GM12878 (cell line): ENCODE data around the gene LKAAEAR1. TPM values are rescaled to one million over a fixed set of nuclear protein-coding genes. Genes with fewer than 3 reads are reported as not detected.

ENCODE experiments used
- ATAC-seq: fragments of 200-7000 bp; cut with Tn5 transposase; 3 replicates; pipeline ENCODE4 v1.9.1; 2020; ENCODE audit warnings: mild to moderate bottlenecking, moderate library complexity
- BruUV-seq: library from RNA; stranded (reverse); fragments of 400-500 nt; replicated peaks from 2 replicates; lab custom pipeline; 2021; lab: Mats Ljungman, UMichigan
- CTCF ChIA-PET: fragments of 300-600 bp; sonication (Branson Sonifier 250); formaldehyde crosslinking; extraction: SDS; loops from one replicate; lab custom pipeline; 2021; ENCODE audit warnings: inconsistent platforms; lab: Yijun Ruan, JAX
- POLR2A ChIA-PET: fragments of 350-600 bp; formaldehyde crosslinking; extraction: SDS; loops from one replicate; lab custom pipeline; 2021; ENCODE audit warnings: inconsistent platforms; lab: Charles Lee
- RAD21 ChIA-PET: fragments of 300-600 bp; sonication (Branson Sonifier 250); formaldehyde crosslinking; loops from one replicate; lab custom pipeline; 2023; ENCODE audit warnings: antibody characterized with exemption; ENCODE audit not compliant: unreplicated experiment; lab: Charles Lee
- SMC1A ChIA-PET: fragments of 300-600 bp; sonication (Branson Sonifier 250); formaldehyde crosslinking; loops from one replicate; lab custom pipeline; 2023; ENCODE audit not compliant: unreplicated experiment, uncharacterized antibody; lab: Charles Lee
- DNase-seq: peaks from one replicate; pipeline ENCODE4 v3.0.0-alpha.2; 2011; ENCODE audit warnings: low read depth, low spot score
- FAIRE-seq: peaks from 3 replicates; lab custom pipeline; 2011; peaks lifted over from hg19 to GRCh38; lab: Jason Lieb, UNC
- H2AFZ ChIP-seq: 2 replicates; pipeline ENCODE4 v1.6.0; 2011; ENCODE audit warnings: low read depth, low read length, control low read depth; ENCODE audit not compliant: control insufficient read depth
- H3K27ac ChIP-seq: 2 replicates; pipeline ENCODE4 v1.5.1; 2011; ENCODE audit warnings: control low read depth; ENCODE audit not compliant: control insufficient read depth, insufficient read depth
- H3K27me3 ChIP-seq, 2 experiments: replicated peaks in 1 of 2; 2 replicates each; pipeline versions ENCODE4 v1.6.0 to v1.6.1; 2011; ENCODE audit warnings: low read length in 1 of 2; ENCODE audit not compliant: control insufficient read depth in 2 of 2, insufficient read depth in 2 of 2
- H3K36me3 ChIP-seq, 2 experiments: 2 replicates each; pipeline ENCODE4 v1.5.1; 2011; ENCODE audit warnings: low read length in 1 of 2; ENCODE audit not compliant: control insufficient read depth in 2 of 2, insufficient read depth in 2 of 2
- H3K4me1 ChIP-seq: 2 replicates; pipeline ENCODE4 v1.6.1; 2011; ENCODE audit warnings: mild to moderate bottlenecking, low read length, moderate library complexity, mixed read lengths; ENCODE audit not compliant: control insufficient read depth, insufficient read depth
- H3K4me2 ChIP-seq: 2 replicates; pipeline ENCODE4 v1.6.0; 2011; ENCODE audit warnings: control low read depth; ENCODE audit not compliant: control insufficient read depth, insufficient read depth
- H3K4me3 ChIP-seq: fragments of 200-600 bp; sonication (generic); 2 replicates; pipeline ENCODE4 v1.5.1; 2016
- H3K79me2 ChIP-seq: 2 replicates; pipeline ENCODE4 v1.6.0; 2011; ENCODE audit warnings: low read length; ENCODE audit not compliant: control insufficient read depth, insufficient read depth
- H3K9ac ChIP-seq: 2 replicates; pipeline ENCODE4 v1.8.0; 2011; ENCODE audit warnings: low read length, control low read depth, mixed read lengths; ENCODE audit not compliant: control insufficient read depth, insufficient read depth
- H3K9me3 ChIP-seq: replicated peaks from 3 replicates; pipeline ENCODE4 v1.5.1; 2011; ENCODE audit warnings: mild to moderate bottlenecking, low read length; ENCODE audit not compliant: control insufficient read depth, insufficient read depth
- H4K20me1 ChIP-seq: 2 replicates; pipeline ENCODE4 v1.6.0; 2011; ENCODE audit not compliant: control insufficient read depth, insufficient read depth
- BHLHE40 ChIP-seq, 2 experiments: fragments of 450-650 bp in 1 of 2; IDR thresholded peaks; 2 replicates each; pipeline ENCODE4 v1.6.1; 2011 to 2017; ENCODE audit warnings: low read depth in 2 of 2, borderline replicate concordance in 1 of 2, improper control_type of control experiment in 1 of 2, low read length in 1 of 2, mild to moderate bottlenecking in 1 of 2
- CEBPB ChIP-seq, 2 experiments: fragments of 150-350 bp in 1 of 2; IDR thresholded peaks; 2 replicates each; pipeline ENCODE4 v1.6.1; 2012 to 2014; ENCODE audit warnings: low read depth in 2 of 2, low read length in 2 of 2, borderline replicate concordance in 1 of 2, inconsistent platforms in 1 of 2
- MEF2B ChIP-seq: fragments of 450-650 bp; IDR thresholded peaks from 2 replicates; pipeline ENCODE4 v1.6.1; 2018; ENCODE audit warnings: mild to moderate bottlenecking, moderate library complexity; ENCODE audit not compliant: partially characterized antibody, poor library complexity, severe bottlenecking
- MXI1 ChIP-seq: fragments of 150-350 bp; IDR thresholded peaks from 2 replicates; pipeline ENCODE4 v1.6.1; 2011; ENCODE audit warnings: low read depth, mild to moderate bottlenecking, inconsistent platforms, low read length, improper control_type of control experiment
- NBN ChIP-seq: fragments of 450-650 bp; IDR thresholded peaks from 2 replicates; pipeline ENCODE4 v1.6.1; 2016
- NFXL1 ChIP-seq: fragments of 450-650 bp; IDR thresholded peaks from 2 replicates; pipeline ENCODE4 v1.6.1; 2017; ENCODE audit warnings: antibody characterized with exemption, mild to moderate bottlenecking, borderline replicate concordance
- NFYB ChIP-seq: IDR thresholded peaks from 2 replicates; pipeline ENCODE4 v1.6.1; 2011; ENCODE audit warnings: low read depth, mild to moderate bottlenecking, low read length, improper control_type of control experiment, moderate library complexity; ENCODE audit not compliant: insufficient read depth
- NR2F1 ChIP-seq: fragments of 450-650 bp; conservative IDR thresholded peaks from 2 replicates; pipeline ENCODE4 v1.6.1; 2017; ENCODE audit warnings: mild to moderate bottlenecking
- SIN3A ChIP-seq: IDR thresholded peaks from 2 replicates; pipeline ENCODE4 v1.6.1; 2012; ENCODE audit warnings: low read depth, low read length, improper control_type of control experiment
- SMARCA5 ChIP-seq: fragments of 450-650 bp; IDR thresholded peaks from 2 replicates; pipeline ENCODE4 v1.6.1; 2017; ENCODE audit warnings: mild to moderate bottlenecking
- SRF ChIP-seq, 2 experiments: IDR thresholded peaks; 2 replicates each; pipeline ENCODE4 v1.6.1; 2011; ENCODE audit warnings: low read depth in 2 of 2, low read length in 2 of 2, mild to moderate bottlenecking in 1 of 2, moderate library complexity in 1 of 2
- STAT3 ChIP-seq: IDR thresholded peaks from 2 replicates; pipeline ENCODE4 v1.6.1; 2011; ENCODE audit warnings: low read depth, low read length, improper control_type of control experiment
- WGBS: methylation state at CpG from one replicate; pipeline ENCODE4 v1.1.6; 2016; ENCODE audit warnings: low lambda C conversion rate; ENCODE audit not compliant: insufficient replicate concordance, insufficient coverage; ENCODE audit errors: missing lambda C conversion rate; 5-methylcytosine and 5-hydroxymethylcytosine counted together
- in situ Hi-C: fragments of 300-500 bp; cut with MboI; formaldehyde crosslinking; loops from 9 replicates; pipeline ENCODE4 v1.14.3; 2018; ENCODE audit warnings: mixed read lengths
- intact Hi-C: fragments of 100-400 bp; cut with micrococcal nuclease; formaldehyde crosslinking; loops from one replicate; pipeline ENCODE4 v1.14.2; 2022; ENCODE audit not compliant: unreplicated experiment
- polyA plus RNA-seq, 11 experiments: library from polyadenylated mRNA; depleted of rRNA in 4 of 11; unstranded in 6 of 11; stranded (reverse) in 5 of 11; fragments of >200 nt; fragmentation: Nextera tagmentation in 4 of 11; fragmentation: Illumina TruSeq in 1 of 11; extraction: Ambion mirVana in 4 of 11; extraction: Trizol in 1 of 11; gene quantifications; 1 replicate in 1 of 11; 2 replicates in 10 of 11; pipeline versions ENCODE4 v1.2.1 to v1.2.3, GENCODE V29; 2011 to 2016; ENCODE audit warnings: inconsistent platforms in 2 of 11, missing spikeins in 2 of 11, low read depth in 1 of 11
- total RNA-seq, 4 experiments: library from RNA; depleted of rRNA in 3 of 4; stranded (reverse); fragments of >200 nt in 3 of 4; fragmentation: Illumina TruSeq in 1 of 4; extraction: Trizol in 1 of 4; gene quantifications; 2 replicates each; pipeline versions ENCODE4 v1.2.1 to v1.2.3, GENCODE V29; 2013 to 2021
- TF ChIP-seq, protein P1 (sequence below): fragments of 450-650 bp; IDR thresholded peaks from 2 replicates; pipeline ENCODE4 v1.6.1; 2016; ENCODE audit warnings: mild to moderate bottlenecking, moderate library complexity, borderline replicate concordance
- TF ChIP-seq, protein P2 (sequence below): fragments of 450-650 bp; formaldehyde crosslinking; IDR thresholded peaks from 2 replicates; pipeline ENCODE4 v1.4.0; 2020; ENCODE audit warnings: mild to moderate bottlenecking, moderate library complexity

LKAAEAR1 gene
- total and polyA plus RNA-seq, 10 of the 15 experiments (the other 5 are each of a cell fraction or from before 2014, with no cell fraction given) = not detected

DNA sequence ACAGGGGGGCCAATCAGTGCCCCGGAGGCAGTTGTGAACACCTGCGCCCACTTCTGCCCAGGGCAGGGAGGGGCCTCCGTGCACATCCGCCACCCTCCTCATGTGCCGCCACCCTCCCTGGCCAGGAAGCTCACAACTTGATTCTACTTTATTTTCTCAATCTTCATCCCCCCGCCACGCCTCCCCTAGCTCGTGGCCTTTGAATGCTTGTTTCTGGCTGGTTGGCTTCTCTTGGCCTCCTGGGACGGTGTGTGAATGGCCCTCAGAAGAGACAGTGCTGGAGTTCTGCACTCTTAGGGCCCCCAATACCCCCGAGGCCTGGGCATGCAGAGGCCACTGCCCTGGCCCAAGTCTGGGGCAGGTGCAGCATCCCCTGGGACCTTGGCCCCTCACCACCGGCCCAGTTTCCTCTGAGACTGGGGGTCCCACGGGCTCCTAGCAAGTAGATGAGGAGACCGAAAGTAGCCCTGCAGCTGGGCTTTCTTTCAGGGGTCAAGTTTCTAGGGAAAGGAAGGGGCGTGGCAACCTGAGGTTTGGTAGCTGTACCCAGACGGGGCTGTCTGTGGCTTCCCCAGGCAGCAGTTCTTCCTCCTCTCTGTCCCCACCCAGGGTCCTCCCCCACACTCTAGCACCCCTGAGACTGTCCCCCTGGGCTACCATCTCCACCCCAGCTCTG, 6.2 kb downstream of the LKAAEAR1 start:
- FAIRE-seq (peak; percentile 57), ATAC-seq (peak; percentile 62), DNase-seq (no peak)
- H3K9ac ChIP-seq = peak overlapping the region; percentile 91
- ChIA-PET CTCF (interaction anchor here (0.6 to 3.9 kb wide), 11 partner anchors 9 to 456 kb away, joined by 3 to 22 read pairs (median 6); no protein-coding TSS in a partner anchor), RAD21 (interaction anchor here (0.7 to 3.0 kb wide), 10 partner anchors 15 to 540 kb away, joined by 3 to 10 read pairs (median 6); partner anchors contain the start of genes PTK6, SAMD10 and TCEA2), POLR2A (interaction anchor here (0.8 to 3.5 kb wide), 7 partner anchors 13 to 98 kb away, joined by 4 to 14 read pairs (median 10); partner anchors contain the start of genes C20orf204, PRPF6 and SAMD10), SMC1A (interaction anchor here (1.0 to 2.8 kb wide), 8 partner anchors 12 to 42 kb away, joined by 3 to 10 read pairs (median 6); partner anchors contain the start of gene TCEA2)
- no peaks in the 10 kb centered on the region for H4K20me1 ChIP-seq
- no peak overlapping the region for H2AFZ ChIP-seq
- no peaks in the 10 kb centered on the region for H3K9me3 ChIP-seq
- H3K27me3 ChIP-seq = no peaks in the 10 kb centered on the region; a peak in 1 of 4 replicates
- no TSS peak for BruUV-seq
- WGBS = 0% methylated on average over 15 of the region's 15 CpGs
- H3K4me2 ChIP-seq = peak overlapping the region; percentile 97
- H3K36me3 ChIP-seq = peaks cover 0 to 16% of the 10 kb centered on the region in 2 experiments; a peak in 3 of 4 replicates
- H3K4me3 ChIP-seq = peak overlapping the region; percentile 83
- intact Hi-C loops (loop anchor here (2.0 kb wide), 1 partner anchor 15 kb away; the partner anchor contains the start of gene TCEA2), in situ Hi-C loops (no loop called here)
- H3K27ac ChIP-seq = peak overlapping the region; percentile 85
- H3K79me2 ChIP-seq = peaks cover 30% of the 10 kb centered on the region
- peaks cover 22% of the 10 kb centered on the region for H3K4me1 ChIP-seq
- TF ChIP-seq MXI1 = peak; percentile 59; the same call in 1 of the 2 replicates
- TF ChIP-seq BHLHE40 (IDR thresholded peaks at IDR 0.05; ENCODE audit: borderline replicate concordance in 1 of 2, low read depth in 2 of 2, low read length in 1 of 2) = peak; percentile 54 to 68; a peak in 2 of 4 replicates
- no peak for TF ChIP-seq STAT3
- no peak for TF ChIP-seq CEBPB (IDR thresholded peaks at IDR 0.05; ENCODE audit: borderline replicate concordance in 1 of 2, low read depth in 2 of 2, low read length in 2 of 2)
- TF ChIP-seq NBN = no peak
- TF ChIP-seq, protein P1, sequence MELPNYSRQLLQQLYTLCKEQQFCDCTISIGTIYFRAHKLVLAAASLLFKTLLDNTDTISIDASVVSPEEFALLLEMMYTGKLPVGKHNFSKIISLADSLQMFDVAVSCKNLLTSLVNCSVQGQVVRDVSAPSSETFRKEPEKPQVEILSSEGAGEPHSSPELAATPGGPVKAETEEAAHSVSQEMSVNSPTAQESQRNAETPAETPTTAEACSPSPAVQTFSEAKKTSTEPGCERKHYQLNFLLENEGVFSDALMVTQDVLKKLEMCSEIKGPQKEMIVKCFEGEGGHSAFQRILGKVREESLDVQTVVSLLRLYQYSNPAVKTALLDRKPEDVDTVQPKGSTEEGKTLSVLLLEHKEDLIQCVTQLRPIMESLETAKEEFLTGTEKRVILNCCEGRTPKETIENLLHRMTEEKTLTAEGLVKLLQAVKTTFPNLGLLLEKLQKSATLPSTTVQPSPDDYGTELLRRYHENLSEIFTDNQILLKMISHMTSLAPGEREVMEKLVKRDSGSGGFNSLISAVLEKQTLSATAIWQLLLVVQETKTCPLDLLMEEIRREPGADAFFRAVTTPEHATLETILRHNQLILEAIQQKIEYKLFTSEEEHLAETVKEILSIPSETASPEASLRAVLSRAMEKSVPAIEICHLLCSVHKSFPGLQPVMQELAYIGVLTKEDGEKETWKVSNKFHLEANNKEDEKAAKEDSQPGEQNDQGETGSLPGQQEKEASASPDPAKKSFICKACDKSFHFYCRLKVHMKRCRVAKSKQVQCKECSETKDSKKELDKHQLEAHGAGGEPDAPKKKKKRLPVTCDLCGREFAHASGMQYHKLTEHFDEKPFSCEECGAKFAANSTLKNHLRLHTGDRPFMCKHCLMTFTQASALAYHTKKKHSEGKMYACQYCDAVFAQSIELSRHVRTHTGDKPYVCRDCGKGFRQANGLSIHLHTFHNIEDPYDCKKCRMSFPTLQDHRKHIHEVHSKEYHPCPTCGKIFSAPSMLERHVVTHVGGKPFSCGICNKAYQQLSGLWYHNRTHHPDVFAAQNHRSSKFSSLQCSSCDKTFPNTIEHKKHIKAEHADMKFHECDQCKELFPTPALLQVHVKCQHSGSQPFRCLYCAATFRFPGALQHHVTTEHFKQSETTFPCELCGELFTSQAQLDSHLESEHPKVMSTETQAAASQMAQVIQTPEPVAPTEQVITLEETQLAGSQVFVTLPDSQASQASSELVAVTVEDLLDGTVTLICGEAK = 0 out of 2 replicates have a peak, but pooled peaks have one; percentile 3
- TF ChIP-seq MEF2B = peak; percentile 83
- TF ChIP-seq SRF (IDR thresholded peaks at IDR 0.05; ENCODE audit: low read depth in 2 of 2, low read length in 2 of 2) = no peak
- peak; percentile 37; the same call in 1 of the 2 replicates for TF ChIP-seq NFYB
- TF ChIP-seq SMARCA5 = 0 out of 2 replicates have a peak, but pooled peaks have one; percentile 41
- no peak for TF ChIP-seq NFXL1
- TF ChIP-seq, protein P2, sequence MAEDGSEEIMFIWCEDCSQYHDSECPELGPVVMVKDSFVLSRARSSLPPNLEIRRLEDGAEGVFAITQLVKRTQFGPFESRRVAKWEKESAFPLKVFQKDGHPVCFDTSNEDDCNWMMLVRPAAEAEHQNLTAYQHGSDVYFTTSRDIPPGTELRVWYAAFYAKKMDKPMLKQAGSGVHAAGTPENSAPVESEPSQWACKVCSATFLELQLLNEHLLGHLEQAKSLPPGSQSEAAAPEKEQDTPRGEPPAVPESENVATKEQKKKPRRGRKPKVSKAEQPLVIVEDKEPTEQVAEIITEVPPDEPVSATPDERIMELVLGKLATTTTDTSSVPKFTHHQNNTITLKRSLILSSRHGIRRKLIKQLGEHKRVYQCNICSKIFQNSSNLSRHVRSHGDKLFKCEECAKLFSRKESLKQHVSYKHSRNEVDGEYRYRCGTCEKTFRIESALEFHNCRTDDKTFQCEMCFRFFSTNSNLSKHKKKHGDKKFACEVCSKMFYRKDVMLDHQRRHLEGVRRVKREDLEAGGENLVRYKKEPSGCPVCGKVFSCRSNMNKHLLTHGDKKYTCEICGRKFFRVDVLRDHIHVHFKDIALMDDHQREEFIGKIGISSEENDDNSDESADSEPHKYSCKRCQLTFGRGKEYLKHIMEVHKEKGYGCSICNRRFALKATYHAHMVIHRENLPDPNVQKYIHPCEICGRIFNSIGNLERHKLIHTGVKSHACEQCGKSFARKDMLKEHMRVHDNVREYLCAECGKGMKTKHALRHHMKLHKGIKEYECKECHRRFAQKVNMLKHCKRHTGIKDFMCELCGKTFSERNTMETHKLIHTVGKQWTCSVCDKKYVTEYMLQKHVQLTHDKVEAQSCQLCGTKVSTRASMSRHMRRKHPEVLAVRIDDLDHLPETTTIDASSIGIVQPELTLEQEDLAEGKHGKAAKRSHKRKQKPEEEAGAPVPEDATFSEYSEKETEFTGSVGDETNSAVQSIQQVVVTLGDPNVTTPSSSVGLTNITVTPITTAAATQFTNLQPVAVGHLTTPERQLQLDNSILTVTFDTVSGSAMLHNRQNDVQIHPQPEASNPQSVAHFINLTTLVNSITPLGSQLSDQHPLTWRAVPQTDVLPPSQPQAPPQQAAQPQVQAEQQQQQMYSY (CRISPR knock-in tag) = no peak
- TF ChIP-seq NR2F1 = 0 out of 2 replicates have a peak, but pooled peaks have one; percentile 43
- no peak; the same call in 1 of the 2 replicates for TF ChIP-seq SIN3A
